H1 (cell line): ENCODE measurements around the gene BLVRA. TPM values are rescaled to one million over a fixed set of nuclear protein-coding genes. Genes with fewer than 3 reads are reported as not detected.

Experiments
- CTCF ChIA-PET: fragments of 300-600 bp; sonication (Branson Sonifier 250); formaldehyde crosslinking; loops from one replicate; lab custom pipeline; 2021; ENCODE audit not compliant: partially characterized antibody; lab: Charles Lee
- POLR2A ChIA-PET: fragments of 300-600 bp; sonication (Branson Sonifier 250); formaldehyde crosslinking; loops from one replicate; lab custom pipeline; 2021; ENCODE audit warnings: inconsistent platforms; ENCODE audit not compliant: partially characterized antibody; lab: Charles Lee
- DNase-seq, 2 experiments: peaks; one replicate each; pipeline versions ENCODE4 v3.0.0 to v3.0.0-alpha.2; 2010 to 2022; ENCODE audit warnings: low spot score in 2 of 2, low read depth in 1 of 2, mixed read lengths in 1 of 2
- FAIRE-seq: peaks from 2 replicates; lab custom pipeline; 2011; peaks lifted over from hg19 to GRCh38; lab: Jason Lieb, UNC
- H2AFZ ChIP-seq: 2 replicates; pipeline ENCODE4 v1.8.1; 2012; ENCODE audit warnings: low read length, inconsistent platforms
- H2AK5ac ChIP-seq: 2 replicates; pipeline ENCODE4 v1.6.1; 2013; ENCODE audit warnings: low read depth, low read length
- H2BK120ac ChIP-seq: replicated peaks from 2 replicates; pipeline ENCODE3; 2013; ENCODE audit warnings: low read depth, low read length, inconsistent platforms
- H2BK12ac ChIP-seq: 2 replicates; pipeline ENCODE4 v1.6.1; 2013; ENCODE audit warnings: low read depth, low read length
- H2BK15ac ChIP-seq: 2 replicates; pipeline ENCODE4 v1.6.1; 2013; ENCODE audit warnings: low read length
- H2BK20ac ChIP-seq: 2 replicates; pipeline ENCODE4 v1.6.1; 2013; ENCODE audit warnings: low read length
- H2BK5ac ChIP-seq: 2 replicates; pipeline ENCODE4 v1.6.1; 2013; ENCODE audit warnings: low read depth, low read length
- H3K14ac ChIP-seq: 2 replicates; pipeline ENCODE4 v1.6.1; 2013; ENCODE audit warnings: inconsistent platforms; ENCODE audit not compliant: insufficient read length
- H3K18ac ChIP-seq: 2 replicates; pipeline ENCODE4 v1.6.1; 2013; ENCODE audit warnings: low read length; ENCODE audit errors: extremely low read depth
- H3K23ac ChIP-seq: 2 replicates; pipeline ENCODE4 v1.6.1; 2013; ENCODE audit warnings: inconsistent platforms; ENCODE audit not compliant: insufficient read length
- H3K23me2 ChIP-seq: 2 replicates; pipeline ENCODE4 v1.6.1; 2013; ENCODE audit warnings: low read depth, low read length
- H3K27ac ChIP-seq: 2 replicates; pipeline ENCODE4 v1.6.1; 2011; ENCODE audit warnings: low read depth, low read length, inconsistent platforms
- H3K27me3 ChIP-seq, 4 experiments: replicated peaks in 1 of 4; 1 replicate in 1 of 4; 2 replicates in 3 of 4; pipeline versions ENCODE4 v1.6.1 to v1.8.1; 2011 to 2013; ENCODE audit warnings: low read length in 3 of 4, mild to moderate bottlenecking in 3 of 4, inconsistent platforms in 2 of 4, mixed read lengths in 2 of 4, moderate library complexity in 1 of 4; ENCODE audit not compliant: control insufficient read depth in 3 of 4, insufficient read depth in 3 of 4; ENCODE audit errors: extremely low read depth in 1 of 4
- H3K36me3 ChIP-seq, 4 experiments: 2 replicates each; pipeline versions ENCODE4 v1.6.1 to v1.8.1; 2011 to 2013; ENCODE audit warnings: mild to moderate bottlenecking in 4 of 4, low read length in 3 of 4, moderate library complexity in 2 of 4, control low read depth in 1 of 4, inconsistent platforms in 1 of 4; ENCODE audit not compliant: insufficient read depth in 4 of 4, control insufficient read depth in 2 of 4
- H3K4ac ChIP-seq: replicated peaks from 2 replicates; pipeline ENCODE3; 2013; ENCODE audit warnings: low read length, low read depth, mixed read lengths, inconsistent platforms; ENCODE audit not compliant: insufficient read length
- H3K4me1 ChIP-seq, 4 experiments: replicated peaks in 1 of 4; 1 replicate in 1 of 4; 2 replicates in 3 of 4; pipeline versions ENCODE4 v1.6.1 to v1.8.1; 2011 to 2013; ENCODE audit warnings: low read length in 3 of 4, inconsistent platforms in 2 of 4, mixed read lengths in 1 of 4; ENCODE audit not compliant: insufficient read depth in 4 of 4, control insufficient read depth in 3 of 4
- H3K4me2 ChIP-seq, 2 experiments: 2 replicates each; pipeline versions ENCODE4 v1.6.1 to v1.8.1; 2011 to 2013; ENCODE audit warnings: low read depth in 2 of 2, low read length in 2 of 2, control low read depth in 1 of 2, inconsistent platforms in 1 of 2, mild to moderate bottlenecking in 1 of 2; ENCODE audit not compliant: insufficient read depth in 1 of 2
- H3K4me3 ChIP-seq, 4 experiments: fragments of 200-600, 300-600 bp in 1 of 4; sonication (generic), shearing (Covaris generic), sonication (Bioruptor Twin) in 1 of 4; 2 replicates each; pipeline versions ENCODE4 v1.5.1 to v1.8.1; 2011 to 2016; ENCODE audit warnings: low read length in 4 of 4, low read depth in 3 of 4, control low read depth in 2 of 4, inconsistent platforms in 2 of 4, mild to moderate bottlenecking in 2 of 4, mixed read lengths in 1 of 4, moderate library complexity in 1 of 4; ENCODE audit not compliant: insufficient read depth in 2 of 4; ENCODE audit errors: extremely low read depth in 1 of 4
- H3K56ac ChIP-seq: replicated peaks from 2 replicates; pipeline ENCODE3; 2013; ENCODE audit warnings: low read depth, mild to moderate bottlenecking, mixed read lengths, low read length, inconsistent platforms; ENCODE audit not compliant: insufficient read length
- H3K79me1 ChIP-seq: 2 replicates; pipeline ENCODE4 v1.6.1; 2013; ENCODE audit warnings: low read depth, low read length, control low read depth
- H3K79me2 ChIP-seq, 2 experiments: 2 replicates each; pipeline versions ENCODE4 v1.6.1 to v1.8.1; 2012 to 2013; ENCODE audit warnings: low read length in 2 of 2, mild to moderate bottlenecking in 2 of 2, inconsistent platforms in 1 of 2; ENCODE audit not compliant: insufficient read depth in 2 of 2, control insufficient read depth in 1 of 2
- H3K9ac ChIP-seq, 4 experiments: replicated peaks in 1 of 4; 1 replicate in 1 of 4; 2 replicates in 3 of 4; pipeline versions ENCODE4 v1.6.1 to v1.8.1; 2011 to 2013; ENCODE audit warnings: low read depth in 3 of 4, low read length in 3 of 4, control low read depth in 2 of 4, mild to moderate bottlenecking in 2 of 4, moderate library complexity in 2 of 4, inconsistent platforms in 1 of 4; ENCODE audit errors: extremely low read depth in 1 of 4
- H3K9me3 ChIP-seq, 2 experiments: 2 replicates each; pipeline versions ENCODE4 v1.6.1 to v1.8.1; 2012 to 2013; ENCODE audit warnings: mild to moderate bottlenecking in 2 of 2, moderate library complexity in 2 of 2, control low read depth in 1 of 2, inconsistent platforms in 1 of 2, low read depth in 1 of 2, low read length in 1 of 2, mixed read lengths in 1 of 2; ENCODE audit not compliant: insufficient read depth in 2 of 2
- H4K20me1 ChIP-seq, 2 experiments: replicated peaks in 1 of 2; 2 replicates each; pipeline versions ENCODE3 to v1.8.1; 2011 to 2013; ENCODE audit warnings: inconsistent platforms in 2 of 2, low read length in 2 of 2, mild to moderate bottlenecking in 1 of 2; ENCODE audit not compliant: insufficient read depth in 2 of 2, control insufficient read depth in 1 of 2
- H4K5ac ChIP-seq: 2 replicates; pipeline ENCODE4 v1.6.1; 2013; ENCODE audit warnings: low read length, low read depth, mixed read lengths, inconsistent platforms; ENCODE audit not compliant: insufficient read length
- H4K8ac ChIP-seq: 2 replicates; pipeline ENCODE4 v1.8.0; 2013; ENCODE audit warnings: mild to moderate bottlenecking, moderate library complexity, low read length, inconsistent platforms; ENCODE audit not compliant: insufficient read depth; ENCODE audit errors: extremely low read depth
- H4K91ac ChIP-seq: replicated peaks from 2 replicates; pipeline ENCODE3; 2013; ENCODE audit warnings: low read length, mixed read lengths, inconsistent platforms; ENCODE audit not compliant: insufficient read length
- EP300 ChIP-seq, 2 experiments: IDR thresholded peaks; 1 replicate in 1 of 2; 2 replicates in 1 of 2; pipeline ENCODE4 v1.6.1; 2011 to 2012; ENCODE audit warnings: low read depth in 2 of 2, low read length in 2 of 2, mild to moderate bottlenecking in 2 of 2, borderline replicate concordance in 1 of 2, inconsistent platforms in 1 of 2, moderate library complexity in 1 of 2
- WGBS, 2 experiments: shearing (Covaris generic) in 1 of 2; methylation state at CpG; one replicate each; pipeline versions ENCODE4 v1.1.6 to v1.1.7; 2013 to 2015; ENCODE audit warnings: low lambda C conversion rate in 2 of 2, mixed read lengths in 2 of 2, inconsistent platforms in 1 of 2, low coverage in 1 of 2, missing lambda C conversion rate in 1 of 2; ENCODE audit not compliant: insufficient replicate concordance in 2 of 2, insufficient coverage in 1 of 2, insufficient read length in 1 of 2; ENCODE audit errors: extremely low coverage in 1 of 2, missing lambda C conversion rate in 1 of 2; 5-methylcytosine and 5-hydroxymethylcytosine counted together
- polyA plus RNA-seq, 7 experiments: library from polyadenylated mRNA; depleted of rRNA in 3 of 7; stranded (reverse) in 5 of 7; unstranded in 2 of 7; fragments of >200 nt in 5 of 7; fragments of 200-250 nt in 2 of 7; gene quantifications; 1 replicate in 5 of 7; 2 replicates in 1 of 7; 4 replicates in 1 of 7; pipeline versions ENCODE4 v1.2.1 to v1.2.3, GENCODE V29; 2011 to 2013; ENCODE audit warnings: missing spikeins in 2 of 7, mixed read lengths in 2 of 7
- total RNA-seq: library from RNA; stranded (reverse); fragmentation: NEBNext Ultra II Directional; extraction: Animal tissue kit (Norgen Biotek cat#: 25700); gene quantifications from 2 replicates; pipeline ENCODE4 v1.2.1, GENCODE V29; 2021

Gene BLVRA
- total and polyA plus RNA-seq, 2 of the 8 experiments (the other 6 are each of a cell fraction or from before 2014, with no cell fraction given): 16.1 to 37.1 TPM

DNA sequence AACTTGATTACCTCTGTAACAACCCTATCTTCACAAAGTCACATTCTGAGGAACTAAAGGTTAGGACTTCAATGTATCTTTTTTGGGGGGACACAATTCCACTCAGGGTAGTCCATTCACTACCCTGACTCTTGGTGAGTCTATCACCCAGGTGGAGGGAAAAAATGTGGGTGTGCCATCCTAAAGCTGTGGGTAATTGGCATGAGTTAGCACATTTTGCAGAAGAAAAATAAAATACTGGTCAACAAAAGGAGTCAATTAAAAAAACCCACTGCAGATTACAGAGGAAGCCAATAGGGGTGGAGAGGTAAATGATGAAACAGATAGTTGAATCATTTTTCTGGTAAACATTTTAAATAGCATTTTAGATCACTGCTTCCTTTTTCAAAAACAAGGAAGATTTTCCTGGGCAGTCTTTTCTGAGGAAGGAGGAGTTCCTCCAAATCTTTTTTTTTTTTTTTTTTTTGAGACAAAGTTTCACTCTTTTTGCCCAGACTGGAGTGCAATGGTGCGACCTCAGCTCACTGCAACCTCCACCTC lies 5.1 kb upstream of the BLVRA start:
- CTCF ChIA-PET: interaction anchor here (0.6 to 0.7 kb wide), 3 partner anchors 11 to 291 kb away, joined by 3 to 5 read pairs (median 3); no protein-coding TSS in a partner anchor
- no peak for TF ChIP-seq EP300 (IDR thresholded peaks at IDR 0.05; ENCODE audit: borderline replicate concordance in 1 of 2, low read depth in 2 of 2, low read length in 2 of 2)

More for the DNA sequence above, 5.1 kb upstream of the BLVRA start:
- Histone ChIP-seq H3K4me1 (peaks cover 0 to 5% (median 2%) of the 10 kb centered on the region in 4 experiments; a peak in 5 of 7 replicates), H2BK20ac (no peak overlapping the region), H3K23ac (no peak overlapping the region), H3K4ac (no peak overlapping the region), H2BK12ac (no peak overlapping the region), H3K14ac (no peak overlapping the region), H3K18ac (no peak overlapping the region), H3K27ac (no peak overlapping the region), H2BK15ac (no peak overlapping the region), H3K36me3 (no peaks in the 10 kb centered on the region), H3K9ac (no peak overlapping the region), H3K23me2 (peaks cover 3% of the 10 kb centered on the region), H4K8ac (no peak overlapping the region), H3K79me1 (no peaks in the 10 kb centered on the region), H2BK120ac (no peak overlapping the region), H3K27me3 (peaks cover 0 to 8% (median 2%) of the 10 kb centered on the region in 4 experiments; a peak in 4 of 7 replicates), H3K4me2 (no peak overlapping the region), H3K4me3 (no peak overlapping the region), H3K79me2 (no peaks in the 10 kb centered on the region), H2BK5ac (no peak overlapping the region), H4K20me1 (no peaks in the 10 kb centered on the region), H3K56ac (no peak overlapping the region), H2AFZ (no peak overlapping the region), H2AK5ac (no peak overlapping the region), H4K91ac (no peak overlapping the region), H4K5ac (no peak overlapping the region), H3K9me3 (no peaks in the 10 kb centered on the region)
- FAIRE-seq (no peak), DNase-seq (no peak)
- POLR2A ChIA-PET: interaction anchor here (0.6 to 0.7 kb wide), 2 partner anchors 10 to 46 kb away, joined by 3 to 5 read pairs; no protein-coding TSS in a partner anchor
- 100% methylated on average over 1 of the region's 1 CpG; no CpG with 5 or more reads in 1 of the 2 experiments for WGBS, 2 experiments
